GM21515 (cell line): ENCODE results near the gene IL22RA1.

ENCODE experiments used
- ATAC-seq: cut with Tn5 transposase; IDR thresholded peaks from one replicate; pipeline ENCODE4 v1.9.1; 2021; ENCODE audit not compliant: unreplicated experiment

Gene IL22RA1

DNA sequence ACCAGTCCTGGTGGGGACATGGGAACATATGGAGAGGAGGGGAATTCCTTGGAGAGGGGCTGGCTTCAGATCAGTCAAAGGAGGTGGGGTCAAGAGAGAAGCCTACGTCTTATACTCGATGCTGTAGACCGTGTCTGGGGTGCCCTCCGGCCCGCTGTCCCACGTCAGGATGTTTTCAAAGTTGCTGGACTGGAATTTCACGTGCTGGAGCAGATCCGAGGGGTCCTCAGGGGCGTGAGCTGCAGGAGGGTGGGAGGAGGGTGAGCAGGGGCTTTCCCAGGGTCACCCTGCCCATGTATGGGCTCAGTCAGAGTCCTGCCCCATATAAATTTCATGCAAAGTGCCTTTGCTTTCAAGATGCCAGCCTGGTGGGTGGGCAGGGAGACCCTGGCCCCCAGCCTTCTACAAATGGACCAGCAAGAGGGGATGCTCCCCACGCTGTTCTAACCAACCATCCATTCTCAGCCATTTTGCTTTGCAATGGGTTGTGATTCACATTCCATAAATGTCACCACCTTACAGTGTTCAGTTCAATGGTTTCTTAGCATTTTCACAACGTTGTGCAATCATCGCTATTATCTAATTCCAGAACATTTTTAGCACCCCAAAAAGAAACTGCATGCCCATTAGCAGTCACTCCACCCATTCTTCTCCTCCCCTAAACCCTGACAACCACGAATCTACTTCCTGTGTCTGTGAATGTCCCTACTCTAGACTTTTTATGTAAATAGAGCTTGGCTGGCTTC, 4.3 kb downstream of the IL22RA1 start:
- no peak for ATAC-seq

DNA sequence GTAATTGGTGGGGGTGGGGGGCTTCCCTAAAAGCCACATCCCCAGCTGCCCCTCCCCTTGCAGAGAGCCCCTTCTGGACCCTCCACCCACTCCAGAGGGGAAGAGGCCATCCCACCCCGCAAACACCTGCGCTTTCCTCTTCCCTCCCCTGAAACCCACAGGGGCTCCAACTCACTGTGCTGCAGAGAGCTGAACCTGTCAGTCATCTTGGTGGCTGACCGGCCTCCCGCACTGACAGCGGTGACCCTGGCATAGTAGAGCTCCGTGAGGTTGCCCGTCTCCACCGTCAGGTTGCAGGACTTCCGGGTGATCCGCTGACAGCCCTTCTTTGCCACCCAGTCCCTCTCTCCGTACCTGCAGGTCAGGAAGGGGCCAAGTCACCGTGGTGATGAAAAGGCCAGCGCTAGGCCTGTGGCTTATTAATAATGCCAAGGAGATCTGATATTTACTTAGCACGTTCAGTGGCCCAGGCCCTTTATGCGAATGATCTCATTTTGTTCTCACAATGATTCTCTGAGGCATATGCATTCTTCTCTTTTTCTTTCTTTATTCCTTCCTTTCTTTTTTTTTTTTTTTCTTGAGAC, 5.9 kb downstream of the IL22RA1 start:
- no peak for ATAC-seq

- no peak for ATAC-seq
These were observed 8.6 kb downstream of the IL22RA1 start for GRCh38 chr1:24134376-24134775.

DNA sequence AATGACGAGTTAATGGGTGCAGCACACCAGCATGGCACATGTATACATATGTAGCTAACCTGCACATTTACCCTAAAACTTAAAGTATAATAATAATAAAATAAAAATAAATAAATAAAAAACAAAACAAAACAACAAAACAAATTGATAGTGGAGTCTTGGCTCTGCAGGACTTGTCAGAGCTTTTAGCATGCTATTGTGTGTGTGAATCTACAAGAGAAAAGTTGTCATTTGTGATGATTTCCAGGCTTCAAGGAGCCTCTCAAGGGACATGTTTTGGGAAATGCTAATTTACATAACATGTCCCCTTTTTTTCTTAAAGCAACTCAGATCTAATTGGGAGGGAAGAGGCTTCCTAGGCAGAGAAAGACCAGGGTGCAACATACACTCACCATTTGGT, 9.1 kb downstream of the IL22RA1 start:
- ATAC-seq, result no peak

GRCh38 chr1:24130385-24130784, 12.6 kb downstream of the IL22RA1 start:
- ATAC-seq, result no peak

- ATAC-seq, result no peak
These were observed 15.1 kb downstream of the IL22RA1 start for GRCh38 chr1:24127801-24128363.

- no peak for ATAC-seq
These were observed 15.7 kb downstream of the IL22RA1 start for GRCh38 chr1:24127134-24127800.

GRCh38 chr1:24126672-24127023, 16.3 kb downstream of the IL22RA1 start:
- ATAC-seq, result no peak

DNA sequence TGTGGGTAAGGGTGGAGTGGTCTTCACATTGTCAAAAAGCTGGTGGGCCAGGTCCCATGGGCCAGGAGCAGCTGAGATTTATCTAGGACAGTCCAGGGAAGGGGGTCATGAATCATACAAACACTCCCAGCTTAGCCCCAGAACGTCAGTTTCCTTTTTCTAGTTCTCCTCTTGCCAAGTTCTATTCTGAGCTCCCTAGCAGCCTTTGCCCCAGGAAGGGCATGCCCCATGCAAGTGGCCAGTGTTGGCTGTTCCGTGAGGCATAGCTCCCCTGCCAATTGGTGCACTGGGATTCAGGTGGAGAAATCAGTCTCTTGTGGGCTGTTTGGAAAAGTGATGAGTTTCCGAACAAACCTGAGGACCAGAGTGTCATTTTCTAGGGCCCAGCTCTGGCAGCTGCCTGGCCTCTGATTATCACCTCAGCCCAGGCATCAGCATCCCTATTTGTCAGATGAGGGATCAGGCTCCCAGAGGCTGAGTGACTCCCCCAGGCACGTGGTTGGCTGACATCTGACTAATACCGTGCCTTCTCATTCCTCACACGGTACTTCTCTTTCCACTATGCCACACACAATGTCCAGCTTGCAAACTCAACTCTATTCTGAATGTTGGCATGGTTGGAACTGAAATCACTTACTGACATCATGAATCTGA, 16.8 kb downstream of the IL22RA1 start:
- ATAC-seq, result no peak

DNA sequence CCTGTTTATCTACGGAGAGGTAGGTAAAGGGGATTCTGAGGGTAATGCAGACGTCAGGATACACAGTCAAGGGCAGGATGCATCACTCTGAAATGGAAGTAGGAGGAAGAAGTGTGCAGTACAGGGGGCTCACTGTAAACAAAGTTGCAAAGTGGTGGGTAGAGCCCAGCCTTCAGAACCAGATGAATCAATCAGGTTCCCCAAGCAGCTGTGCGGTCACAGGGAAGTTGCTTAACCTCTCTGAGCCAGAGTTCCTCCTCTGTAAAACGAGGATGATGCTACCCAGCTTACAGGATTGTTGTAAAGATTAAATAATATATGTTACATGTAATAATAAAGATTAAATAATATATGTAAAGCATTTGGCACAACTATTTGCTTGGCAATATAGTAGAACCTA, 17.5 kb downstream of the IL22RA1 start:
- no peak for ATAC-seq

GRCh38 chr1:24124980-24125379, 18.0 kb downstream of the IL22RA1 start:
- ATAC-seq, result no peak

DNA sequence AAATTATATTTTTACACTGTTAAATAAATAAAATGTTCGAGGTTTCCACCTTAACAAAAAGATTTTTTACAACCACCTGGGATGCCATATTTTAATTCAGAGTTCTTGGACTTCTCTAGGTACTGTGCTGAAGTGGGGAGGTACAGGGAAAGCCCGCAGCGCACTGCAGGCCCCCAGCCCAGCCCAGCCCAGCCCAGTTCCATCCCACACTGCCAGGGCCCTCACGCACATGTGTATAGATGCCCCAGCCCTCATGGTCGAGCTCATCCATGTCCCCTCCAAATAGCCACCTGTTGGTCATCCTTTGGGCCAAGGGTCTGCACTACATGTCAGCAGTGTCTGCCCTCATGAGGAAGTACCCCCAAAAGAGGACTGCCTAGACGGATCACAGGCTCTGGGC, 19.3 kb downstream of the IL22RA1 start:
- ATAC-seq, result no peak

- no peak for ATAC-seq
These were observed 20.2 kb downstream of the IL22RA1 start for GRCh38 chr1:24122776-24123175.

DNA sequence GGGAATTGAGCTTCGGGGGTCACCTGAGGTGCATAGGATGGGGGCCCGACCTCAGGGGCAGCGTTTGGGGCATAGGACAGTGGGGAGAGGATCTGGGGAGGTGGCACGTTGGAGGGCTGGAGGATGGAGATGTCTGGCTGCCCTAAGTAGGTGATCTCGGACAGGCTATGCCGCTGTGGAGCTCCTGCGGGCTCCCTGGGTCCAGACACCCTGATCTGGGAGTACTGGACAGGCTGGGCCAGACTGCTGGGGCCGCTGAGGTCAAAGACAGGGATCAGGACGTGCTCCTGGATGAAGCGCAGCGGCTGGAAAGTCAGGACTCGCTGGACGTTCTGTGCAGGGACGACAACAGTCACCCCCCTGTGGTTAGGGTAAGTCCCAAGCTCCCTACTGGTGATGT, 21.5 kb downstream of the IL22RA1 start:
- ATAC-seq, result no peak

- ATAC-seq, result no peak
These were observed 22.0 kb downstream of the IL22RA1 start for GRCh38 chr1:24120965-24121364.

- ATAC-seq, result no peak
These were observed 22.8 kb downstream of the IL22RA1 start for GRCh38 chr1:24119859-24120756.

DNA sequence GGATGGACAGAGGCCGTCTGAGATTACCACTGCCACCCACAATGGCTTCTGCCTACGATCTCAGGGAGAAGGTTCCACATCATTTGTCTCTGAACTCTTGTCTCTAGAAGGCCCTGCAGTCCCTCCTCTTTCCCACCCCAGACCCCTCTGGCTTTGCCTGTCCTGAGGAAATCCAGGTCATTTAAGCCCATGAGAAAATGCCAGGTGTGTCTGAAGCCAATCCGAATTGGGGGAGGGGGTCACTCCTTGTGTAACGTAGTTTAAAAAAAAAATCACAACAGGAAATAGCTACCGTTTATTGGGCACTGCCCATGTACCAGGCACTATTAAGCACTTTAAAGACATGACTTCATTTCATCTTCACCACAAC, 23.5 kb downstream of the IL22RA1 start:
- no peak for ATAC-seq

- no peak for ATAC-seq
These were observed 24.3 kb downstream of the IL22RA1 start for GRCh38 chr1:24118410-24119242.

DNA sequence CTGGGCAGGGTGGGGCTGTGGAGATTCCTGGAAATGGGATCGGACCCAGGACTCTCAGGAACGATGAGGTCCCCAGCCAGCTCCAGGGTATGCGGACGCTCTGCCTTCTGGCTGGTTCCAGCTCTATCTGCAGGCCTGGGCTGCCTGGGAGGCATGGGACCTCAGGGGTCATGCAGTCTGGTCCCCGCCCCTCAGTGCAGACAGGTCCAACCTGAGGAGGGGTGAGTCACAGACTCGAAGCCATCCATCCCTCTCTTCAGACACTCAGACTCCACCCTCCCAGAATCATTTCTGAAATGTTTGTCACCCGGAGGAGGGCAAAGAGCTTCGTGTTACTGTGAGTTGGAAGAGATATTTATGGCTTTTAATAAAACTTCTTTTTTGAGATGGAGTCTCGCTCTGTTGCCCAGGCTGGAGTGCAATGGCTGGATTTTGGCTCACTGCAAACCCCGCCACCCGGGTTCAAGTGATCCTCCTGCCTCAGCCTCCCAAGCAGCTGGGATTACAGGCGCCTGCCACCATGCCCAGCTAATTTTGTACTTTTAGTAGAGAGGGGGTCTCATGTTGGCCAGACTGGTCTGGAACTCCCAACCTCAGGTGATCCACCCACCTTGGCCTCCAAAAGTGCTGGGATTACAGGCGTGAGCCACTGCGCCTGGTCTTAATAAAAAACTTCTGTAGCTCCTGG, 25.1 kb downstream of the IL22RA1 start:
- ATAC-seq, result no peak
